Liver (tissue), 9 donors: Measurements from ENCODE around the gene HEPACAM2. TPM values are rescaled to one million over a fixed set of nuclear protein-coding genes. Genes with fewer than 3 reads are reported as not detected.

Source experiments
- DNase-seq: peaks from one replicate; pipeline ENCODE4 v3.0.0-alpha.2; 2017; ENCODE audit warnings: low spot score
- H3K27ac ChIP-seq, 2 donors: one replicate each; pipeline ENCODE4 v1.7.0; 2013; ENCODE audit warnings: inconsistent platforms in 2 of 2, low read length in 2 of 2, control low read depth in 1 of 2, low read depth in 1 of 2, mild to moderate bottlenecking in 1 of 2
- H3K27me3 ChIP-seq, 4 donors: one replicate each; pipeline versions ENCODE4 v1.6.1 to v1.7.0; 2013; ENCODE audit warnings: low read length in 3 of 4, inconsistent platforms in 1 of 4, mild to moderate bottlenecking in 1 of 4, moderate library complexity in 1 of 4; ENCODE audit not compliant: control insufficient read depth in 4 of 4, insufficient read depth in 4 of 4
- H3K36me3 ChIP-seq, 4 donors: one replicate each; pipeline versions ENCODE4 v1.6.1 to v1.7.0; 2013; ENCODE audit warnings: low read length in 3 of 4, mild to moderate bottlenecking in 3 of 4, low read depth in 1 of 4, moderate library complexity in 1 of 4; ENCODE audit not compliant: control insufficient read depth in 4 of 4, insufficient read depth in 3 of 4
- H3K4me1 ChIP-seq, 4 donors: one replicate each; pipeline versions ENCODE4 v1.6.1 to v1.7.0; 2013; ENCODE audit warnings: low read length in 3 of 4, mild to moderate bottlenecking in 3 of 4, moderate library complexity in 1 of 4; ENCODE audit not compliant: control insufficient read depth in 4 of 4, insufficient read depth in 4 of 4
- H3K4me3 ChIP-seq, 3 donors: one replicate each; pipeline versions ENCODE4 v1.6.1 to v1.7.0; 2013; ENCODE audit warnings: low read length in 3 of 3, control low read depth in 1 of 3, low read depth in 1 of 3, mild to moderate bottlenecking in 1 of 3
- H3K9ac ChIP-seq, 2 donors: one replicate each; pipeline ENCODE4 v1.7.0; 2013; ENCODE audit warnings: low read length in 2 of 2, mild to moderate bottlenecking in 2 of 2, moderate library complexity in 2 of 2, control low read depth in 1 of 2, low read depth in 1 of 2
- H3K9me3 ChIP-seq, 4 donors: one replicate each; pipeline versions ENCODE4 v1.6.1 to v1.7.0; 2013; ENCODE audit warnings: low read length in 3 of 4; ENCODE audit not compliant: control insufficient read depth in 4 of 4
- EGR1 ChIP-seq, 2 donors: IDR thresholded peaks; 2 replicates each; pipeline ENCODE4 v1.6.1; 2016 to 2018; ENCODE audit warnings: antibody characterized with exemption in 2 of 2, low read depth in 2 of 2
- FOXA1 ChIP-seq: IDR thresholded peaks from 2 replicates; pipeline ENCODE4 v1.6.1; 2016; ENCODE audit warnings: antibody characterized with exemption
- FOXA2 ChIP-seq: IDR thresholded peaks from 2 replicates; pipeline ENCODE4 v1.6.1; 2016; ENCODE audit warnings: antibody characterized with exemption
- GABPA ChIP-seq, 2 donors: IDR thresholded peaks in 1 of 2; conservative IDR thresholded peaks in 1 of 2; 2 replicates each; pipeline ENCODE4 v1.6.1; 2016; ENCODE audit warnings: antibody characterized with exemption in 2 of 2, mild to moderate bottlenecking in 1 of 2, moderate library complexity in 1 of 2
- HNF4A ChIP-seq, 2 donors: conservative IDR thresholded peaks; 2 replicates each; pipeline ENCODE4 v1.6.1; 2016; ENCODE audit warnings: antibody characterized with exemption in 2 of 2, mild to moderate bottlenecking in 2 of 2
- HNF4G ChIP-seq: IDR thresholded peaks from 2 replicates; pipeline ENCODE4 v1.6.1; 2016; ENCODE audit warnings: antibody characterized with exemption
- JUND ChIP-seq, 2 donors: IDR thresholded peaks; 2 replicates each; pipeline ENCODE4 v1.6.1; 2016; ENCODE audit warnings: antibody characterized with exemption in 2 of 2
- NR2F2 ChIP-seq: IDR thresholded peaks from 2 replicates; pipeline ENCODE4 v1.6.1; 2016; ENCODE audit warnings: antibody characterized with exemption
- RAD21 ChIP-seq, 2 donors: IDR thresholded peaks; 2 replicates each; pipeline ENCODE4 v1.6.1; 2016; ENCODE audit warnings: antibody characterized with exemption in 2 of 2, mild to moderate bottlenecking in 2 of 2
- RXRA ChIP-seq, 2 donors: IDR thresholded peaks; 2 replicates each; pipeline ENCODE4 v1.6.1; 2017 to 2018; ENCODE audit warnings: antibody characterized with exemption in 2 of 2, mild to moderate bottlenecking in 1 of 2
- SP1 ChIP-seq: IDR thresholded peaks from 2 replicates; pipeline ENCODE4 v1.6.1; 2018; ENCODE audit warnings: antibody characterized with exemption, mild to moderate bottlenecking
- TAF1 ChIP-seq: conservative IDR thresholded peaks from 2 replicates; pipeline ENCODE4 v1.6.1; 2016; ENCODE audit warnings: antibody characterized with exemption, mild to moderate bottlenecking
- YY1 ChIP-seq: IDR thresholded peaks from 2 replicates; pipeline ENCODE4 v1.6.1; 2016; ENCODE audit warnings: antibody characterized with exemption, mild to moderate bottlenecking
- WGBS: extraction: QIAGEN DNeasy Blood & Tissue Kit; methylation state at CpG from one replicate; pipeline ENCODE4 v1.1.7; 2013; 5-methylcytosine and 5-hydroxymethylcytosine counted together
- polyA plus RNA-seq, 2 donors: library from polyadenylated mRNA; stranded (reverse) in 1 of 2; unstranded in 1 of 2; fragments of 200-250 nt in 1 of 2; fragments of >200 nt in 1 of 2; fragmentation: Nextera tagmentation in 1 of 2; extraction: Ambion mirVana in 1 of 2; gene quantifications; one replicate each; pipeline versions ENCODE4 v1.2.1 to v1.2.3, GENCODE V29; 2013 to 2015
- total RNA-seq, 2 donors: library from RNA; depleted of rRNA; stranded (reverse); fragments of >200 nt; gene quantifications; one replicate each; pipeline ENCODE4 v1.2.3, GENCODE V29; 2014
- TF ChIP-seq, protein P1 (sequence below): IDR thresholded peaks from 2 replicates; pipeline ENCODE4 v1.6.1; 2016; ENCODE audit warnings: antibody characterized with exemption
- TF ChIP-seq, protein P2 (sequence below): fragments of 150-350 bp; IDR thresholded peaks from 2 replicates; pipeline ENCODE4 v1.5.1; 2017; ENCODE audit warnings: improper control_type of control experiment, low read depth, low read length; ENCODE audit not compliant: missing input control
- TF ChIP-seq, protein P3 (sequence below): IDR thresholded peaks from 2 replicates; pipeline ENCODE4 v1.6.1; 2016; ENCODE audit warnings: antibody characterized with exemption
- TF ChIP-seq, protein P4 (sequence below): IDR thresholded peaks from 2 replicates; pipeline ENCODE4 v1.6.1; 2016; ENCODE audit warnings: antibody characterized with exemption, mild to moderate bottlenecking
- TF ChIP-seq, protein P5 (sequence below): IDR thresholded peaks from 2 replicates; pipeline ENCODE4 v1.6.1; 2016; ENCODE audit warnings: antibody characterized with exemption
- donor health status: healthy.
- donor health status: healthy.
- donor health status: healthy.
- donor health status: healthy.
- donor health status: healthy.

HEPACAM2 gene
- total and polyA plus RNA-seq, 4 donors, result 4.4 TPM; not detected in 3

DNA sequence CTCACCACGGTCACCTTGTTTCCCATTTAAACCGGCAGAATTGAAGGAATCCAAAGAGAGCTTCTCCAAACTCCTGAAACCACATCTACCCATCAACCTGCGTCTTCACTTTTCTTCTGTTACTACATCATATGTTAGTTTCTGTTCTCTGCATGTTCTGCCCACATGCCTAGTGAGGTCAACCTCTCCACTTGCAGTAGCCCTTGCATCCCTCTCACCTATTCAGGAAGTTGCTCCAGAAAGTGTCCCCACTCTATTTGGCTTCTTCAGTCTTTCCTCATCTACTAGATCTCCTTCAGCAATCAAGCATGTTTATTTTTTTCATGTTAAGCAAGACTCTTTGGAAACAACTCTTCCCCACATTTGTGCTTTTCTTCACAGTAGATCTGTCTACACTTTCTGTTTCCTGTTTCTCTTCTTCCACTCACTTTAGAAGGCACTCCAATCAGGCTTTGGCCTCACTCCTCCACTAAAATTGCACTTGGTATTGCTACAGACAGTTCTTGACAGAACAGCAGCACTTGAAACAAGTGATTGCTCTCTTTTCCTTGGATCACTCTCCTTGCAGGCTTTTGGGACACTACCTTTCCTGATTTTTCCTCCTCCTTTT, 85.6 kb downstream of the HEPACAM2 start:
- Histone ChIP-seq H3K4me1 (no peaks in the 10 kb centered on the region), H3K36me3 (peaks cover 3 to 45% (median 14%) of the 10 kb centered on the region in 4 donors), H3K27me3 (no peaks in the 10 kb centered on the region), H3K27ac (no peak overlapping the region), H3K4me3 (no peak overlapping the region), H3K9ac (no peak overlapping the region), H3K9me3 (peaks cover 0 to 4% (median 3%) of the 10 kb centered on the region in 4 donors)
- WGBS, result 88% methylated on average over 3 of the region's 3 CpGs
- TF ChIP-seq HNF4G (no peak), YY1 (no peak), HNF4A (conservative IDR thresholded peaks at IDR 0.05) (no peak), TAF1 (no peak)
- TF ChIP-seq, protein P1, sequence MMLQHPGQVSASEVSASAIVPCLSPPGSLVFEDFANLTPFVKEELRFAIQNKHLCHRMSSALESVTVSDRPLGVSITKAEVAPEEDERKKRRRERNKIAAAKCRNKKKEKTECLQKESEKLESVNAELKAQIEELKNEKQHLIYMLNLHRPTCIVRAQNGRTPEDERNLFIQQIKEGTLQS, result no peak
- DNase-seq, result no peak

DNA sequence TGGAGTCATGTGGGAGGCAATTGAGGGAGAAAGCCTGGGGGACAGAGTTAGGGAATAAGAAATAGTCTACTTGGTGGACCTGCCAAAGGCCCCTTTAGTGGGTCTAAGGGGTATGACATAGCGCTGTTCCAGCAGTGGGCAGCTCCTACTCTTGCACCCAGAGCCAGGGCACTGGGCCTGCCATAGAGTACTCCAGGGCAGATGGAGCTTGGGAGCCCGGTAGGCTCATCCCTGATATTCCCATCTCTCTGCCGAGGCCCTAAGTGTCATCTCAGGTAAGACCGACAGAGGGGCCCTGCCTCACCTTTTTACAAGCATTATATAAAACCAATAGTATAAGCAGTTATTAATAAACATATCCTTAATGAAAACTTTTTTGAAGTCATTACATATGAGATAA, 87.7 kb downstream of the HEPACAM2 start:
- H3K36me3 ChIP-seq, result peaks cover 3 to 47% (median 15%) of the 10 kb centered on the region in 4 donors
- no peak for DNase-seq

More for the DNA sequence above, 87.7 kb downstream of the HEPACAM2 start:
- TF ChIP-seq, protein P2, sequence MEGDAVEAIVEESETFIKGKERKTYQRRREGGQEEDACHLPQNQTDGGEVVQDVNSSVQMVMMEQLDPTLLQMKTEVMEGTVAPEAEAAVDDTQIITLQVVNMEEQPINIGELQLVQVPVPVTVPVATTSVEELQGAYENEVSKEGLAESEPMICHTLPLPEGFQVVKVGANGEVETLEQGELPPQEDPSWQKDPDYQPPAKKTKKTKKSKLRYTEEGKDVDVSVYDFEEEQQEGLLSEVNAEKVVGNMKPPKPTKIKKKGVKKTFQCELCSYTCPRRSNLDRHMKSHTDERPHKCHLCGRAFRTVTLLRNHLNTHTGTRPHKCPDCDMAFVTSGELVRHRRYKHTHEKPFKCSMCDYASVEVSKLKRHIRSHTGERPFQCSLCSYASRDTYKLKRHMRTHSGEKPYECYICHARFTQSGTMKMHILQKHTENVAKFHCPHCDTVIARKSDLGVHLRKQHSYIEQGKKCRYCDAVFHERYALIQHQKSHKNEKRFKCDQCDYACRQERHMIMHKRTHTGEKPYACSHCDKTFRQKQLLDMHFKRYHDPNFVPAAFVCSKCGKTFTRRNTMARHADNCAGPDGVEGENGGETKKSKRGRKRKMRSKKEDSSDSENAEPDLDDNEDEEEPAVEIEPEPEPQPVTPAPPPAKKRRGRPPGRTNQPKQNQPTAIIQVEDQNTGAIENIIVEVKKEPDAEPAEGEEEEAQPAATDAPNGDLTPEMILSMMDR, result no peak
- TF ChIP-seq RXRA (IDR thresholded peaks at IDR 0.05) (no peak), FOXA2 (no peak), NR2F2 (no peak), RAD21 (IDR thresholded peaks at IDR 0.05) (no peak), JUND (IDR thresholded peaks at IDR 0.05) (no peak), HNF4G (no peak), EGR1 (IDR thresholded peaks at IDR 0.05; ENCODE audit: low read depth in 2 of 2) (no peak), SP1 (no peak), FOXA1 (no peak), YY1 (no peak), GABPA (IDR thresholded peaks at IDR 0.05 in 1 of 2, conservative IDR thresholded peaks at IDR 0.05 in 1 of 2) (no peak), TAF1 (no peak), HNF4A (conservative IDR thresholded peaks at IDR 0.05) (no peak)
- TF ChIP-seq, protein P1, result no peak
- TF ChIP-seq, protein P3, sequence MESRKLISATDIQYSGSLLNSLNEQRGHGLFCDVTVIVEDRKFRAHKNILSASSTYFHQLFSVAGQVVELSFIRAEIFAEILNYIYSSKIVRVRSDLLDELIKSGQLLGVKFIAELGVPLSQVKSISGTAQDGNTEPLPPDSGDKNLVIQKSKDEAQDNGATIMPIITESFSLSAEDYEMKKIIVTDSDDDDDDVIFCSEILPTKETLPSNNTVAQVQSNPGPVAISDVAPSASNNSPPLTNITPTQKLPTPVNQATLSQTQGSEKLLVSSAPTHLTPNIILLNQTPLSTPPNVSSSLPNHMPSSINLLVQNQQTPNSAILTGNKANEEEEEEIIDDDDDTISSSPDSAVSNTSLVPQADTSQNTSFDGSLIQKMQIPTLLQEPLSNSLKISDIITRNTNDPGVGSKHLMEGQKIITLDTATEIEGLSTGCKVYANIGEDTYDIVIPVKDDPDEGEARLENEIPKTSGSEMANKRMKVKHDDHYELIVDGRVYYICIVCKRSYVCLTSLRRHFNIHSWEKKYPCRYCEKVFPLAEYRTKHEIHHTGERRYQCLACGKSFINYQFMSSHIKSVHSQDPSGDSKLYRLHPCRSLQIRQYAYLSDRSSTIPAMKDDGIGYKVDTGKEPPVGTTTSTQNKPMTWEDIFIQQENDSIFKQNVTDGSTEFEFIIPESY, result no peak
- TF ChIP-seq, protein P4, sequence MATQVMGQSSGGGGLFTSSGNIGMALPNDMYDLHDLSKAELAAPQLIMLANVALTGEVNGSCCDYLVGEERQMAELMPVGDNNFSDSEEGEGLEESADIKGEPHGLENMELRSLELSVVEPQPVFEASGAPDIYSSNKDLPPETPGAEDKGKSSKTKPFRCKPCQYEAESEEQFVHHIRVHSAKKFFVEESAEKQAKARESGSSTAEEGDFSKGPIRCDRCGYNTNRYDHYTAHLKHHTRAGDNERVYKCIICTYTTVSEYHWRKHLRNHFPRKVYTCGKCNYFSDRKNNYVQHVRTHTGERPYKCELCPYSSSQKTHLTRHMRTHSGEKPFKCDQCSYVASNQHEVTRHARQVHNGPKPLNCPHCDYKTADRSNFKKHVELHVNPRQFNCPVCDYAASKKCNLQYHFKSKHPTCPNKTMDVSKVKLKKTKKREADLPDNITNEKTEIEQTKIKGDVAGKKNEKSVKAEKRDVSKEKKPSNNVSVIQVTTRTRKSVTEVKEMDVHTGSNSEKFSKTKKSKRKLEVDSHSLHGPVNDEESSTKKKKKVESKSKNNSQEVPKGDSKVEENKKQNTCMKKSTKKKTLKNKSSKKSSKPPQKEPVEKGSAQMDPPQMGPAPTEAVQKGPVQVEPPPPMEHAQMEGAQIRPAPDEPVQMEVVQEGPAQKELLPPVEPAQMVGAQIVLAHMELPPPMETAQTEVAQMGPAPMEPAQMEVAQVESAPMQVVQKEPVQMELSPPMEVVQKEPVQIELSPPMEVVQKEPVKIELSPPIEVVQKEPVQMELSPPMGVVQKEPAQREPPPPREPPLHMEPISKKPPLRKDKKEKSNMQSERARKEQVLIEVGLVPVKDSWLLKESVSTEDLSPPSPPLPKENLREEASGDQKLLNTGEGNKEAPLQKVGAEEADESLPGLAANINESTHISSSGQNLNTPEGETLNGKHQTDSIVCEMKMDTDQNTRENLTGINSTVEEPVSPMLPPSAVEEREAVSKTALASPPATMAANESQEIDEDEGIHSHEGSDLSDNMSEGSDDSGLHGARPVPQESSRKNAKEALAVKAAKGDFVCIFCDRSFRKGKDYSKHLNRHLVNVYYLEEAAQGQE, result no peak
- TF ChIP-seq, protein P5, sequence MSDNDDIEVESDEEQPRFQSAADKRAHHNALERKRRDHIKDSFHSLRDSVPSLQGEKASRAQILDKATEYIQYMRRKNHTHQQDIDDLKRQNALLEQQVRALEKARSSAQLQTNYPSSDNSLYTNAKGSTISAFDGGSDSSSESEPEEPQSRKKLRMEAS, result no peak
- 90% methylated on average over 4 of the region's 4 CpGs for WGBS
- Histone ChIP-seq H3K27ac (no peak overlapping the region), H3K4me1 (no peaks in the 10 kb centered on the region), H3K9me3 (peaks cover under 1 to 9% (median 5%) of the 10 kb centered on the region in 4 donors), H3K27me3 (no peaks in the 10 kb centered on the region), H3K9ac (no peak overlapping the region), H3K4me3 (no peak overlapping the region)
